Left lobe of liver (tissue), 2 donors: ENCODE data around the gene TEDC1. TPM values are rescaled to one million over a fixed set of nuclear protein-coding genes. Genes with fewer than 3 reads are reported as not detected.

Source experiments
- ATAC-seq: fragments of 200-7000 bp; cut with Tn5 transposase; one replicate; pipeline ENCODE4 v1.9.1; 2020; ENCODE audit warnings: mild to moderate bottlenecking, moderate library complexity
- DNase-seq: peaks from one replicate; pipeline ENCODE4 v3.0.0-alpha.2; 2020; ENCODE audit warnings: low spot score
- total RNA-seq: library from RNA; stranded (reverse); gene quantifications from one replicate; pipeline ENCODE4 v1.2.1, GENCODE V29; 2021
- donor health status: DM: no; HTN: no; CAD: no; lungs with moderate emphysema.
- donor health status: DM: no; HTN: yes; CAD: no.

Gene TEDC1
- total RNA-seq, 1 donor from 2014 or later, result 10.6 TPM

- DNase-seq (no peak), ATAC-seq (no peak)
Measured at GRCh38 chr14:105483300-105484068, 7.6 kb upstream of the TEDC1 start.

GRCh38 chr14:105484069-105484996 lies 6.7 kb upstream of the TEDC1 start:
- DNase-seq, result no peak
- no peak for ATAC-seq

- ATAC-seq (no peak), DNase-seq (no peak)
Measured at GRCh38 chr14:105484997-105485393, 6.1 kb upstream of the TEDC1 start.

GRCh38 chr14:105485739-105486162 lies 5.3 kb upstream of the TEDC1 start:
- ATAC-seq (no peak), DNase-seq (no peak)

GRCh38 chr14:105486163-105486973 lies 4.7 kb upstream of the TEDC1 start, which contains the start of gene CRIP1:
CRIP1 (plus strand) TSS chr14:105486886; CDS start chr14:105487260, 374 bp downstream.
- no peak for ATAC-seq
- DNase-seq, result no peak

GRCh38 chr14:105486974-105487448 lies 4.0 kb upstream of the TEDC1 start:
- no peak for DNase-seq
- no peak for ATAC-seq

GRCh38 chr14:105487449-105487985 lies 3.5 kb upstream of the TEDC1 start:
- no peak for DNase-seq
- ATAC-seq, result no peak

- ATAC-seq (no peak), DNase-seq (no peak)
Measured at GRCh38 chr14:105487986-105488777, 2.9 kb upstream of the TEDC1 start.

- ATAC-seq, result no peak
- no peak for DNase-seq
Measured at GRCh38 chr14:105488781-105489541, 2.1 kb upstream of the TEDC1 start.

GRCh38 chr14:105489542-105490266 lies 1.3 kb upstream of the TEDC1 start:
- peak; percentile 36 for ATAC-seq

GRCh38 chr14:105490267-105490571 lies 827 bp upstream of the TEDC1 start:
- DNase-seq (peak; percentile 70), ATAC-seq (peak; percentile 1)

More at GRCh38 chr14:105489542-105490266, 1.3 kb upstream of the TEDC1 start:
- peak; percentile 83 for DNase-seq

GRCh38 chr14:105491366-105491973 lies 424 bp downstream of the TEDC1 start:
- DNase-seq, result peak; percentile 86
- peak; percentile 23 for ATAC-seq

GRCh38 chr14:105492031-105492970 lies 1.3 kb downstream of the TEDC1 start:
- DNase-seq (peak; percentile 97), ATAC-seq (peak; percentile 31)

GRCh38 chr14:105492971-105493871 lies 2.2 kb downstream of the TEDC1 start:
- ATAC-seq, result no peak
- no peak for DNase-seq

- no peak for DNase-seq
- no peak for ATAC-seq
Measured at GRCh38 chr14:105493921-105494605, 3.0 kb downstream of the TEDC1 start.
